Myocyte (in vitro differentiated cells): Measurements from ENCODE around the gene DAZAP2. TPM values are rescaled to one million over a fixed set of nuclear protein-coding genes. Genes with fewer than 3 reads are reported as not detected.
"Not testable (repeated sequence)": the region's sequence is repeated elsewhere in the genome, so short reads cannot be mapped to it uniquely, and the experiment has no call there.

Source experiments
- DNase-seq: peaks from one replicate; pipeline ENCODE4 v3.0.0-alpha.2; 2012; ENCODE audit warnings: low read depth
- total RNA-seq: library from RNA; depleted of rRNA; stranded (reverse); fragments of >200 nt; gene quantifications from 2 replicates; pipeline ENCODE4 v1.2.3, GENCODE V29; 2014

Gene DAZAP2
- total RNA-seq, 1 donor from 2014 or later, result 178 TPM

DNA sequence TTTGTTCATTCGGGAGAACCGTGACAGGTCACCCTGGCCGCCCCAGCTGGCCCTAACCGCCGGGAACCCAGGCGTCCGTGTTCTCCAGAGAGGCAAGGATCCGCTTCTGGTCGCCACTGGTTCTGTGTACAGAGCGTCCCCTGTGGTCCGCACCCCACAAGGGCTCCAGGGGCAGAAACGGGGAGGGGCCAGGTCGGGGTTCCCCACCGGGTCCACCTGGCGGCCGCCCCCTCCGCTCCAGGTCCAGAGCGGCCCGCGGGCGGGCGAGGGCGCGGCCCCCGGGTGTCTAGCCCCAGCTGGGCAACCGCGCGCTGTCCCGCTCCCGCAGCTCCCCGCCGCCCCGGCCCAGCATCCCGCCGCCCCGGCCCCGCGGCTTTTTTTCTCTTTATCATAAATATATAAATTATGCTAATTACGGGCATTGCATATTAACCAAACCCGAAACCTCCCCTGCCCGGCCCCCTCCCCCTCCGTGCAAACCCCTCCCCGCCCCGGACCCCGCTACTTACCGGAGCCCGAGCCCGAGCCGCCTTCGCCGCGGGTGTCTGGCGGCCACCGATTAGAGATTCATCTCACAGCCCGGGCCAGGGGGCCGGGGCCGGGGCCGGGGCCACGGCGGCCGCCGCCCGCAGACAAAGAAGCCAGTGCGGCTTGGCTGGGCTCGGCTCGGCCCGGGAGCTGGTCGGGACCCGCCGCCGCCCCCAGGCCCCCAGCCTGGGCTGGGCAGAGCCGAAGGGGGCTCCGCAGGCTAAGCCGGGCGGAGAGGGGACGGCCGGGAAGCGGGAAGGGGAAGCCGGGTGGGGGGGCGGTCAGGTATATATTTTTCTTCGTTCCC, 21.3 kb upstream of the DAZAP2 start:
- DNase-seq, result peak; percentile 68

DNA sequence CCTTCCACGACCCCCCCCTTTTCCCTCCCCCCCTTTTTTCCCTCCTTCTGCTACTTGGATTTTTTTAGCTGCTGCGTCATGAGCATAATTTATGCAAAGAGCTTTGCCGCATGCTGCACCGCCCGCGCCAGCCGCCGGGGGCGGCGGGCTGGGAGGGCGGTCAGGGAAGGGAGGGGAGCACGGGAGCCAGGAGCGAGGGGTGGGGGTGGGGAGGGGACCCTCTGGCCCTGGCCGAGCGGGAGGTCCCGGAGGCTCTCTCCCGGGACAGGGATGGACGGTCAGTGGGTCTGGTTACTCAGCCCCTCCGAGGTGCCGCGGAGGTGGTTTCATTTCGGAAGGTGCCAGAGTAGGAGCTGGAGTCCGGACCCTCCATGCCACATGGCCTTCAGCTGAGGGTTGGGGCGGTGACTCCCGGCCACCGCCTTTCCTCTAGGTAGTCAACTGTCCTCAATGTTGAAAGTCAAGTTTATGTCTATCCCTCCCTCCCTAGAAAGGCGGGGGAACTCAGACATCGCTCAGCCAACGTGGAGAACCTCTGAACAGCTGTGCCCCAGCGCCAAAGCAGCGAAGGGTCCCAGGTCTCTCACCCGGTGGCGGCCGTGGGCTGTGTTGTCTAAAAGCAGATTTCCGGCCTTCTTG, 20.5 kb upstream of the DAZAP2 start, which contains the start of gene POU6F1:
TSS of gene POU6F1 (minus strand) at position 95 of the 639 bp plus-strand sequence. CDS start 11,226 bp downstream, outside the sequence.
- peak; percentile 89 for DNase-seq

DNA sequence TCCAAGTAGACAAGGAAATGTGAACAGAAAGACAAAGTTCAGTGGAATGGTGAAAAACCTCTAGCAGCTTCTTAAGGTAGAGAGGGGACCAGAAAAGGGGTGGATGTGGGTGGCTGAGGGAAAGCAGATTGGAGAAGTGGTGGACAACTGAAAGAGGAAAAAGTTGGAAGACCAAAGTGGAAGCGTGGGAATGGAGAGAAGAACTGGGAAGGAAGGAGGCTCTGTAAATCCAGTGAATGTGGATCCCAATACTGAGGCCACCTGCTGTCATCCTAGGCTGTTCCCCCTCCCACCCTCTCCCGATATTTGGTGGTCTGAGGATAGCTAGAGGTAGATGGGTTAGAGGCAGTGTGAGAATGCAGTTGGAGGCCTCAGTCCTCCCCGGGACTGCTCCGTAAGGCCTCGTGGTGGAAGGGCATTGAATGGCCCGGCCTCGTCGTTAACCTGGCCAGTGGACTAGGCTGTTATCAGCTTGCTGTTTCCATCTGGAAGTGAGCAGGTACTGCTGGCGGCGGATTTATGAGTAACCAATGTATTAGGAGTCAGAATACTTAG, 19.9 kb upstream of the DAZAP2 start:
- DNase-seq, result no peak

DNA sequence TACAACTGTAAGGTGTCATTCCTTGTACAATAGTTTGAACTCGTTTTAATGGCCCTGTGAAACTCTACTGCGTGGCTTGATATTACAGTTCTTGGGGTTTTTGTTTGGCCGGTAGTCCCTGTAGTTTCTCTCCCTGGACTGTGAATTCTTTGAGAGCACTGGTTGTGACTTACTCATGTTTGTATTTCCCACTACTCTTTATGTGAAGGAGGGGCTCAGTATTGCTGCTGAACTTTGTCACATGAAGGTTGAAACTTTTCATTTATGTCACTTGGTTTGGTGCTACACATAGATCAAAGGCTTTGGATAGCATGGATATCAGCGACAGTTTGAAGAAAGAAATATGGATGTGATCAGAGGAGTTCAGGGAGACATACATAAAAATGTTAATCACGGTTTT, 19.3 kb upstream of the DAZAP2 start:
- no peak for DNase-seq

DNA sequence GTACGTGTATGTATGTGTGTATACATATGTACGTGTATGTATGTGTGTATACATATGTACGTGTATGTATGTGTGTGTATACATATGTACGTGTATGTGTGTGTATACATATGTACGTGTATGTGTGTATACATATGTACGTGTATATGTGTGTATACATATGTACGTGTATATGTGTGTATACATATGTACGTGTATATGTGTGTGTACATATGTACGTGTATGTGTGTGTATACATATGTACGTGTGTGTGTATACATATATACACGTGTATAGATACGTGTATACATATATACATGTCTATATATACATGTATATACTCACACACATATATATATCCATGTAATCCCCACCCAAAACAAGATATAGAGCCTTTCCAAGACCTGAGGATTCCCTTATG, 18.8 kb upstream of the DAZAP2 start:
- DNase-seq, result not testable (repeated sequence)

DNA sequence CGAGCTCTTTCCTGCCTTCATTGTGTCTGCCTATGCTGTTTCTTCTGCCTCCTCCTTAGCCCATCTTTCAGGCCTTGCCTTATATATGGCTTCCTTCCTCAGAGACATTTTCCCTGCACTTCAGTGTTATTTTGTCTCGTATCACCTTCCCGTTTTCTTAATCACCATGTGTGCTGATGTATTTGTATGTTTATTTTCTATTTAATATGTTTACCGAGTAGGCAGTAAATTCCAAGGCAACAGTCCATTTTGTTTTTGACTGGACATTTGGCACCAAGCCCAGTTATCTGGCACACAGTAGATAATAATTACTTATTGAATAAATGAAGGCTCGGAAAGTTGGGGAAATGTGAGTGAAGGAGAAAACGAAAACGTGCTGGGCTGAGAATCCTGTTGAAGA, 16.2 kb upstream of the DAZAP2 start:
- no peak for DNase-seq

DNA sequence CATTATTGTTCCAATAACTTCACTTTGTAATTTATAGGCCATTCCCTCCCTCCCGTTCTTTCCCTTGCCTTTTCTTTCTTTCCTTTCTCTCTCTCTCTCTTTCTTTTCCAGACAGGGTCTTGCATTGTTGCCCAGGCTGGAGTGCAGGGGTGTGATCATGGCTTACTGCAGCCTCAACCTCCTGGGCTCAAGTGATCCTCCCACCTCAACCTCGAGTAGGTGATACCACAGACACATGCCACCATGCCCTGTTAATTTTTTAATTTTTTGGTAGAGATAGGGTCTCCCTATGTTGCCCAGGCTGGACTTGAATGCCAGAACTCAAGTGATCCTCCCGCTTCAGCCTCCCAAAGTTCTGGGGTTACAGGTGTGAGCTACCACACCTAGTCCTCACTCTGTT, 14.0 kb upstream of the DAZAP2 start:
- DNase-seq, result no peak

DNA sequence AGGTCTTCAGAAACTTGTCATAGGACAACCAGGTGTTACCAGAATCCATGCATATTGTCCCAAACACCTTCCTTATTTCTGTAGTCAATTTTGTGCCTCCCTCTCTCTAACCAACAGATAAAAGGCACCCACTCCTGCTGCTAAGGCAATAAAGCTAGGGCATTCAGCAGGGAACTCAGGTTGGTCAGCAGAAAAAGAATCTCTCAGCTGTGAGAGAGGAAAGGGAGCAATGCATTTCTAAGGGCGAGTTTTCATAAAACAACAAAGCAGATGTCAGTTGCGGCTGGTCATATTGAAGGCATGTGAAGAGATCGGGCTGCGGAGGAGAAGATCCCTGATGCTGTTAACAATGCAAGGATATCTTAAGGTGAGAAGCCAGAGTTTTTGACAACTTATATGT, 13.4 kb upstream of the DAZAP2 start:
- DNase-seq, result no peak

DNA sequence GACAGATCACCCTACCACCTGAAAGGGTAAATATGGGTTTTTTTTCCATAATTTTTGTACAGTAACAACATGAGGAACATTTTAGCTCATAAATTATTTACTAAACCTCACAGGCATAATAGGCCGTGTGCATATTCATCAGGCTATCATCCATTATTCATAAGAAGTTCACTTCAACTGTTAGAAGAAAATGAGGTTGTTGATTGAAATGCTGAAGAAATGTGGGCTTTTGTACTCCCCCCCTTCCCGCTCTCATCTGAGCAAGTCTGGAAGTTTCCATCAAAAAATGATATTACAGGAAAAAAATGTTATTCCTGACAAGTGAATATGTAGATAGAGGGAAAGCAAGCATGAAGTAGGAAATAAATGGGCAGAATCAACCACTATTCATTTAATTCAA, 12.9 kb upstream of the DAZAP2 start:
- DNase-seq, result no peak

DNA sequence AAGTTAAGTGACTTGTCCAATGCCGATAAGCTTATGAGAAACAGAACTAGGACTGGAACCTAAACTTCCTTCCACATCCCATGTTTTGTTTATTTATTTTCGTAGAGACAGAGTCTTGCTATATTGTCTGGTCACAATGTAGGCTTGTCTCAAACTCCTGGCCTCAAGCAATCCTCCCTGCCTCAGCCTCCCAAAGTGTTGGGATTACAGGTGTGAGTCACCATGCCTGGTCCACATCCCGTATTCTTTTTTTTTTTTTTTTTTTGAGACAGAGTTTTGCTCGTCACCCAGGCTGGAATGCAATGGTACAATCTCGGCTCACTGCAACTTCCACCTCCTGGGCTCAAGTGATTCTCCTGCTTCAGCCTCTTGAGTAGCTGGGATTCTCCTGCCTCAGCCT, 11.5 kb upstream of the DAZAP2 start:
- DNase-seq, result not testable (repeated sequence)

DNA sequence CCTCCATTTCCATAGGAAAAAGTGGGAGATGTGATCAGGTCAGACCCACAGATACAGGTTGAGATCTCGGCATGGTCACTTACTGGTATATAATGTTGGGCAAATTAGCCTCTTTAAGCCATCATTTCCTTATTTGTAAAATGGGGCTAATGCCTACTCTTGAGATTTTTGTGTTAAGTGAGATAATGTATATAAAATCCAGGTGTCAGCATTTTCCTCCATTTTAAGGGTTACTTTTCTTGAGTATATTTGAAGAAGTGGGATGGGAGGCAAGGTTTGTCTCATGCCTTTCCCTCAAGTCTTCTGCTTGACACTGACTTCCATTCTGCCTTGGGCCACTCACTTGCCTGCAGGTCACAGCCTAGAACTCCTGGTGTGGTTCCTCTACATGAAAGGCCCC, 10.7 kb upstream of the DAZAP2 start:
- DNase-seq, result no peak

DNA sequence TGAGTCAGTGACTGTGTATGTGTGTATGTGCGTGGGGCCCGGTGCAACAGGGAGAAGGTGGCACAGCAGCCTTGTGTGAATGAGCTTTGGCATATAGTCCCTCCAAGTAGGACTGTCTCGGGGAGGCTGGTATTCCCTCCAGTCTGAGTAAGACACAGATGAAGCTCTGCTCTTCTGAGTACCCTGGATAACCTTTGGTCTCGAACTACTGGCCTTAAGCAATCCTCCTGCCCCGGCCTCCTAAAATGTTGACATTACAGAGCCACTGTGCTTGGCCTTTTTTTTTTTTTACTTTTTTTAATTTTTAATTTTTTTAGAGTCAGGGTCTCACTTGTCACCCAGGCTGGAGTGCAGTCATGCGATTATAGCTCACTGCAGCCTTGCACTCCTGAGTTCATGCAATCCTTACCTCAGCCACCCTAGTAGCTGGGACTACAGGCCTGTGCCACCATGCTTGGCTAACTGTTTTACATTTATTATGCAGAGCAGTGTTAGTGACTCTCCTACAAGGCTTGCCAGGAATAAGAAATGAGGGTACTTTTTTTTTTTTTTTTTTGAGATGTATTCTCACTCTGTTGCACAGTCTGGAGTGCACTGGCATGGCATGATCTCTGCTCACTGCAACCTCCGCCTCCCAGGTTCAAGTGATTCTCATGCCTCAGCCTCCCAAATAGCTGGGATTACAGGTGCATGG, 9.4 kb upstream of the DAZAP2 start:
- DNase-seq, result no peak

DNA sequence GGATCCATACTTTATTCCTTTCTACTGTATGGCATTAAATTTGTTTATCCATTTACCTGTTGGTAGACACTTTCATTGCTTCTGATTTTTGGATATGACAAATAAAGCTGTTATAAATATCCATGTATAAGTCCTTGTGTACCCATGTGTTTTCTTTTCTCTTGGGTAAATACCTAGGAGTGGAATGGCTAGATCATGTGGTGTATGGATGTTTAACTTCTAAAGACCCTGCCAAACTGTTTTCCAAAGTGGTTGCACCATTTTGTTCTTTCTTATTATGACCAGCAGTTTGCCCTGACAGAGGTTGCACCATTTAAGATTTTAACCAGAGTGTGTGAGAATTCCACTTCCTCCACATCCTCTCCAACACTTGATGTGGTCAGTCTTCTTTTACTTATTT, 6.0 kb upstream of the DAZAP2 start:
- DNase-seq, result no peak

DNA sequence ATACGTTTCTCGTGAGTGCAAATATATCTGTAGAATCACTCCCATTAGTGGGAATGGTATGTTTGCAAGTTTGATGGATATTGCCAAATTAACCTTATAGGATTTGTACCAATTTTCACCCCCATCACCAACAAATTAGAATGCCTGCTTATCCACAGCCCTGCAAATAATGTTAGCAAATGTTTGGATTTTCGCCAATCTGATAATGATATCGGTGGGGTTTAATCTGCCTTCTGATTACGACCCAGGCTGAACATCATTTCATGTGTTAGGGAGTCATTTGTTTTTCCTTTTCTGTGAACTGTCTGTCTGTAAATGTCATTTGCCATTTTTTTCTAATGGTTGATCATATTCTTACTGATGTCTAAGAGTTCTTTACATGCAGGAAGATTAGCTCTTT, 4.1 kb upstream of the DAZAP2 start:
- no peak for DNase-seq

DNA sequence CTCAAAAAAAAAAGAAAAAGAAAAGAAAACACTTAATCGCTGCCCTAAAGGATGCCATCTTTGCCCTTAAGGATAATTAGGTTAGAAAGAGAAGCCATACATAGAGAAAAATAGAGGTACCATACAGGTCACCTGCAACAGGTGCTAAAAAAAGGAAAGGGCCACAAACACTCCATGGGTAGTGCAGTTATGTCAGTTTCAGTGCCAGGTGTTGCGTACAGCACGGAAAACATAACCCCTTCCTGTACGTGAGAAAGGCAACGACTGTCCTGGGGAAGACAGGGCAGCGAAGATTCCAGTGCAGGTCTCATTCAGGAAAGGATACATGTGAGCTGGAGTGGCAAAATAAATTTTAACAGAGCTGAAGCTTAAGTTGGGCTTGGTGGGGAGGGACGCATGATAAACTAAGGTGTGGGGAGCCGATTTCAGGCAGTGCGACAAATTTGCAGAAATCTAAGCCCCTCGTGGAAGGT, 553 bp upstream of the DAZAP2 start:
- DNase-seq, result no peak

DNA sequence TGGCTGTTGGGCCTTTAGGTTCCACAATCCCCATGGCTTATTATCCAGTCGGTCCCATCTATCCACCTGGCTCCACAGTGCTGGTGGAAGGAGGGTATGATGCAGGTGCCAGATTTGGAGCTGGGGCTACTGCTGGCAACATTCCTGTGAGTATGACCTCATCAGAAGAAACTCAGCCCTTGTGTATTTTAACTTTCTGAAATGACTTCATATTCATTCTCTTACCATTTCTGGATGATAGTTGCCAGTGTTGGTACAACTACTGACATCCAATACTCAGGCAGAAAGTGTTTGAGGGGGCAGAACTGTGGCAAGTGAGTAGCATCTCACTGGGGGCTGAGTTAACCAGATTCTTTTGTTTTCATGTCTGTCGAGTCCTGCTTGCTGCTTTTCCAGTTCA, 2.3 kb downstream of the DAZAP2 start:
- DNase-seq, result no peak

DNA sequence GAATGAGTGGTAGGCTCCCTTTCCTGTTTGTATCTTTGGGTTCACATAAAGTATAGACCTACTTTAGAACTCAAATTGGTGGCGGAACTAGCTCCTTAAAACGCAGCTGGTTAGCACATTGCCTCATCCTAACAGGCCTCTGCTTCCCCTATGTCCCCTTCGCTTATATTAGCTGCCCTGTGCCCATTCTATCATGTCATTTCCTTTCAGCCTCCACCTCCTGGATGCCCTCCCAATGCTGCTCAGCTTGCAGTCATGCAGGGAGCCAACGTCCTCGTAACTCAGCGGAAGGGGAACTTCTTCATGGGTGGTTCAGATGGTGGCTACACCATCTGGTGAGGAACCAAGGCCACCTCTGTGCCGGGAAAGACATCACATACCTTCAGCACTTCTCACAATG, 3.5 kb downstream of the DAZAP2 start:
- DNase-seq, result no peak

DNA sequence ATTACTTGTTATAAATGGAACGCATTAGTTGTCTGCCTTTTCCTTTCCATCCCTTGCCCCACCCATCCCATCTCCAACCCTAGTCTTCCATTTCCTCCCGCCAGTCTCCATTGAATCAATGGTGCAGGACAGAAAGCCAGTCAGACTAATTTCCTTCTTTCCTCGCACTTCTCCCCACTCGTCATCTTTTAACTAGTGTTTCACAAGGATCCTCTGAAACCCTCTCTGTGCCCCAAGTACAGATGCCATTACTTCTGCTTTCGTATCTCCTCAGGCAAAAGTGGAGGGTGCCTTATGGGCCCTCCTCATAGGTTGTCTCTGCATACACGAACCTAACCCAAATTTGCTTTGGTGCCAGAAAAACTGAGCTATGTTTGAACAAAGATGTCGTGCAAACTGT, 4.2 kb downstream of the DAZAP2 start:
- no peak for DNase-seq

DNA sequence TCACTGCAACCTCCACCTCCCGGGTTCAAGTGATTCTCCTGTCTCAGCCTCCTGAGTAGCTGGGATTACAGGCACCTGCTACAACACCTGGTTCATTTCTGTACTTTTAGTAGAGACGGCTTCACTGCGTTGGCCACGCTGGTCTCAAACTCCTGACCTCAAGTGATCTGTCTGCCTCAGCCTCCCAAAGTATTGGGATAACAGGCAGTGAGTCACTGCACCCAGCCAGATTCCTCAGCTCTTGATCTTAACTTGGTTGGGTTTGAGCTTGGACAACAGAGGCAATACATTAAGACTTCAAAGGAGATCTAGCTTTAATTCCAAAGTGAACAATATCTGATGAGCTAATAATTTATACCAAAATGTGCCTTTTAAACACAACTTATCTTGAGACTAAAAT, 5.6 kb downstream of the DAZAP2 start:
- peak; percentile 22 for DNase-seq

DNA sequence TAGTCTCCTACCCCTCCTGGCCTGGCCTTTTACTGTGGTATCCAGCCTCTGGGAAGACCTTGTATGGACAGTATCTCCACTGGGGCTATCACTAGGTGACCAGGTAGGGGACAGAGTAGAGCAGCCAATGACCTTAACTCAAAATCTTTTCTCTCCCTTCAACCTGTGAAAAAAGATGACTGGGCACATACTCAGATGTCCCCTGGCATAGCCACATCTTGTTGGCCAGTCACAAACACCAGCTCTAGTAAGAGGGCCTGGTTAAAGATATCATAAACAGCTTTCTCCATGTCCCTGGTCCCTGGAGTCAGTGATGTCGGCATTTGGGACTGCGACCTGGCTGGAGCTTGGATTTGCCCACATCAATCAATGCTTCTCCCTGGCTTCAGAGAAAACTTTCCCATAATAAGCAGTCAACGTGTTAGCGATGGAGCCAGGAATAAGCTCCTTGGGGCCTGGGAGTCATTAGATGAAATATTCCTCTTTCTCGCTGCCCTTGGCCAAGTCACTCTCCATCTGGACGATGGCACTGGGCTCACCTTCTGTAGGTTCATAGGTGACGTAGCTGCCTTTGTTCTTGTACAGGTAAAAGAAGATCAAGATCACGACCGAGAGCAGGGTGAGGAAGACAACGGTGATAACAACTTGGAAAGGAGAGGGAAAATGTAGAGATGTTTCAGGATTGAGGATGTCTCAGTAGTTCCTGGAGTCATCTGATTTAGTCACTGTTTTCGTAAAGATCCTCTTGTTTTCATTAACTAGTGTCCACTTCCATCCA, 7.0 kb downstream of the DAZAP2 start:
- DNase-seq, result no peak

DNA sequence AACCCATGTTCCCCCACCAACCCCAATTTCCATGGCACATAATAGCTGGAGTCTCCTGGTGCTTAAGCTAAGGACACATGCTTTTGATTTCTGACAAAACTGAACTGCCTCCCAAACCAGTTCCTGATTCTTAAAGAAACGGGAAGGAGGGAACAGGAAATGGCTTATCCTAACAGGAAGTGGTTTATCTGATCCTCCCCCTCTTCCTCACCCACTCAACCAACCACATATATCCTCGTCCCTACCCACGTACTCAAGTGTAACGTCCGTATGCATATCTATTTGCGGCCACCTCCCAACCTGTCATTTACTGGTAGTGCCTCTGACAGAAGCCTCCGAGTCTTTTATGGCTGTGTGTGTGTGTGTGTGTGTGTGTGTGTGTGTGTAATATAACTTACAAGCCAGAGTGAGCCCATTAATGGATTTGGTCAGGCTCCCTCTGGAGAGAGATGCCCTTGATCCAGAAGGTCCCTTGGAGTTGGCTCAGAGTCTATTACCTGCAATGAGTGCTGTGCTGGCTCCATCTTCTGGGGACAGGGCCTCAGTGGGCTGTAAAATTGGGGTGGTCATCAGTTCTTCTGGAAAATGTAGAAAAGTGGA, 7.7 kb downstream of the DAZAP2 start:
- no peak for DNase-seq
